WERI-Rb-1 (cell line): ENCODE results near the gene CREBZF.
A peak's percentile ranks its signal among the peaks of the same experiment; 100 is the strongest.

Source experiments
- DNase-seq: peaks from one replicate; pipeline ENCODE4 v3.0.0-alpha.2; 2020
- H3K27ac ChIP-seq: fragments of 250-450 bp; sonication (Bioruptor Pico); 2 replicates; pipeline ENCODE4 v1.5.1; 2020; ENCODE audit warnings: mild to moderate bottlenecking, moderate library complexity
- H3K27me3 ChIP-seq: fragments of 250-450 bp; sonication (Bioruptor Pico); 2 replicates; pipeline ENCODE4 v1.5.1; 2021; ENCODE audit warnings: mild to moderate bottlenecking, low read depth, moderate library complexity; ENCODE audit not compliant: insufficient read depth, severe bottlenecking
- H3K36me3 ChIP-seq: fragments of 250-450 bp; sonication (Bioruptor Pico); 2 replicates; pipeline ENCODE4 v1.5.1; 2020; ENCODE audit warnings: mild to moderate bottlenecking, moderate library complexity
- H3K4me3 ChIP-seq: 2 replicates; pipeline ENCODE4 v1.5.1; 2011; ENCODE audit warnings: low read depth, mild to moderate bottlenecking, control low read depth, low read length
- H3K9me3 ChIP-seq: fragments of 250-450 bp; sonication (Bioruptor Pico); 2 replicates; pipeline ENCODE4 v1.5.1; 2021; ENCODE audit warnings: mild to moderate bottlenecking, moderate library complexity; ENCODE audit not compliant: severe bottlenecking
- TF ChIP-seq, protein P1 (sequence below): IDR thresholded peaks from 2 replicates; pipeline ENCODE4 v1.5.1; 2011; ENCODE audit warnings: low read depth, mild to moderate bottlenecking, control low read depth, inconsistent platforms, low read length

The CREBZF gene

GRCh38 chr11:85643191-85643614 is 21.7 kb downstream of the CREBZF start:
- no peaks in the 10 kb centered on the region for H3K9me3 ChIP-seq
- no peaks in the 10 kb centered on the region for H3K27me3 ChIP-seq
- H3K36me3 ChIP-seq: no peaks in the 10 kb centered on the region
- no peak overlapping the region for H3K27ac ChIP-seq
- DNase-seq: no peak
- TF ChIP-seq, protein P1, sequence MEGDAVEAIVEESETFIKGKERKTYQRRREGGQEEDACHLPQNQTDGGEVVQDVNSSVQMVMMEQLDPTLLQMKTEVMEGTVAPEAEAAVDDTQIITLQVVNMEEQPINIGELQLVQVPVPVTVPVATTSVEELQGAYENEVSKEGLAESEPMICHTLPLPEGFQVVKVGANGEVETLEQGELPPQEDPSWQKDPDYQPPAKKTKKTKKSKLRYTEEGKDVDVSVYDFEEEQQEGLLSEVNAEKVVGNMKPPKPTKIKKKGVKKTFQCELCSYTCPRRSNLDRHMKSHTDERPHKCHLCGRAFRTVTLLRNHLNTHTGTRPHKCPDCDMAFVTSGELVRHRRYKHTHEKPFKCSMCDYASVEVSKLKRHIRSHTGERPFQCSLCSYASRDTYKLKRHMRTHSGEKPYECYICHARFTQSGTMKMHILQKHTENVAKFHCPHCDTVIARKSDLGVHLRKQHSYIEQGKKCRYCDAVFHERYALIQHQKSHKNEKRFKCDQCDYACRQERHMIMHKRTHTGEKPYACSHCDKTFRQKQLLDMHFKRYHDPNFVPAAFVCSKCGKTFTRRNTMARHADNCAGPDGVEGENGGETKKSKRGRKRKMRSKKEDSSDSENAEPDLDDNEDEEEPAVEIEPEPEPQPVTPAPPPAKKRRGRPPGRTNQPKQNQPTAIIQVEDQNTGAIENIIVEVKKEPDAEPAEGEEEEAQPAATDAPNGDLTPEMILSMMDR: no peak
- H3K4me3 ChIP-seq: no peak overlapping the region

- H3K27me3 ChIP-seq: no peaks in the 10 kb centered on the region
- no peak overlapping the region for H3K4me3 ChIP-seq
- no peaks in the 10 kb centered on the region for H3K9me3 ChIP-seq
- H3K27ac ChIP-seq: no peak overlapping the region
- peaks cover 39% of the 10 kb centered on the region for H3K36me3 ChIP-seq
- TF ChIP-seq, protein P1: no peak
- no peak for DNase-seq
Measured at GRCh38 chr11:85634747-85635146, 30.2 kb downstream of the CREBZF start.

DNA sequence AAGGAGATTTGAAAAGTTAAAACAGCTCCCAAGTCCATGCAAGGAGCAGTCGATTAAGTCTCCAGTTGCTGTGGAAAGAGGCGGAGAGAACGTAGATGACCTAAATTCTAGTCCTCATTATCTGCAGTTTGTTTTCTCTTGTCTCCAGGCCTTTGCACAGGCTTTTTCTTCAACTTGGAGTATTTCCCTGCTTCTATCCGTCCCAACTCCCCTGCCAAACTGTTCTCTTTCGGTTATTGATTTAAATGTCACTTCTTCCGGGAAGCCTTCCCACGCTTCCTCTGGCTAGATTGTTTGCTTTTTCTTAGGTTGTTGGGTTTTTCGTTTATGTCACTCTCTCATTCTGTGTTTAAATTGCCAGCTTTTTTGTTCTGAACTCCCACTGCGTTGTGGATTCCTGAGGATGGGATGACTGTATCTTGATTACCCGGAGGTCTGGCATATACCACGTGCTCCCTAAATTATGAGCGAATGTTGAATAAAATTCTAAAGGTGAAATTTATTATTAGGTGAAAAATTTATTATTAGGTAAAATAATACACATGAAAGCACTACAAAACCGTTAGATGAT is 36.1 kb downstream of the CREBZF start:
- H3K4me3 ChIP-seq: peak overlapping the region; percentile 63
- H3K9me3 ChIP-seq: no peaks in the 10 kb centered on the region
- H3K27ac ChIP-seq: peak overlapping the region; percentile 72
- no peaks in the 10 kb centered on the region for H3K27me3 ChIP-seq
- TF ChIP-seq, protein P1: no peak
- peaks cover 15% of the 10 kb centered on the region; the same call in 1 of the 2 replicates for H3K36me3 ChIP-seq
- no peak for DNase-seq

DNA sequence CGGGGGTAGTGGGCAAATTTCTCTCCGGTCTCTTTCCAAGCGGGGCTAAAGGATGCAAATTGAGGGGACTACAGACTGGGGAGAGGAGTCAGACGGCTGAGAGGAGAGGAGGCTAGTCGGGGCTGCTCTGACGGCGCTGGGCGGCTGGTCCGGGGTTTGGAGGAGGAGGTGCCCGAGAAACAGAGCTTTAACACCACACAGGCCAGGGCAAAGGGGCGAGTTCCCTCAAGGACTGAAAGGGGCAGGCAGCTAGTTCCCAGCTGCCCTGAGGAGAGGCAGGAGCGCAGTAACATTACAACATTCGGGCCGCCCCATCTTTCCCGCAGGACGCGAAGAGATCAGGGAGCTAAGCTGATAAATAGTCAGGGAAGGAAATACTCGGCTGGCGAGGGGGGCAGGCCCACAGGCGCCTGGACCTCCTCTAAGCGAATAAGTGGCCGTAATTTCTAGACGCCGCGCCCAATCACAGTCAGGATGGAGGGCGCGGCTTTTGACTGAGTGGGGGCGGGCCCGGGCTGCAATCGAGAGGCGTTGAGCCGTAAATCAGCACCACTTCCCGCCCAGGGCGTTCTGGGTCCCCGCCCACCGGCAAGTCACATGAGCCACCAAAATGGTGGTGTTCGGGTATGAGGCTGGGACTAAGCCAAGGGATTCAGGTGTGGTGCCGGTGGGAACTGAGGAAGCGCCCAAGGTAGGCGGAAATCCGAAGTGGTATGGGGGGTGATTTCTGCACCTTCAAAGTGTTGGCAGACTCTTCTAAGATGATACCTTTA is 36.7 kb downstream of the CREBZF start, which contains the start of gene TMEM126B:
Gene TMEM126B, plus strand, starts transcription at position 596 of the 773 bp plus-strand sequence. Its CDS starts 15 bp downstream, at position 611.
- peak within 1 kb of the TSS; percentile 63 for H3K4me3 ChIP-seq
- H3K27me3 ChIP-seq: no peaks in the 10 kb centered on the region
- no peaks in the 10 kb centered on the region for H3K9me3 ChIP-seq
- peak; percentile 98 for DNase-seq
- peak within 1 kb of the TSS; percentile 72 for H3K27ac ChIP-seq
- peaks cover 15% of the 10 kb centered on the region; the same call in 1 of the 2 replicates for H3K36me3 ChIP-seq
- TF ChIP-seq, protein P1: no peak

- no peak for DNase-seq
- Histone ChIP-seq H3K4me3 (peak within 1 kb of the TSS; percentile 63), H3K27me3 (no peaks in the 10 kb centered on the region), H3K27ac (peak within 1 kb of the TSS; percentile 54), H3K9me3 (no peaks in the 10 kb centered on the region), H3K36me3 (peaks cover 15% of the 10 kb centered on the region; the same call in 1 of the 2 replicates)
- TF ChIP-seq, protein P1: no peak
Measured at GRCh38 chr11:85627332-85627997, 37.5 kb downstream of the CREBZF start, which contains the start of gene DLG2. TSS of gene DLG2 (minus strand) at chr11:85627344.
